Trophoblast cell (in vitro differentiated cells and primary cell): ENCODE data around the gene DISC1.

Experiments
- DNase-seq, 2 donors: peaks; one replicate each; pipeline ENCODE4 v3.0.0-alpha.2; 2016
- H2AFZ ChIP-seq: 2 replicates; pipeline ENCODE4 v1.6.1; 2013; ENCODE audit warnings: low read length, moderate library complexity, mild to moderate bottlenecking; ENCODE audit not compliant: insufficient read depth, poor library complexity
- H2AK5ac ChIP-seq: 2 replicates; pipeline ENCODE4 v1.6.1; 2013; ENCODE audit warnings: mild to moderate bottlenecking, low read length
- H2BK120ac ChIP-seq: 2 replicates; pipeline ENCODE4 v1.6.1; 2013; ENCODE audit warnings: low read length, mild to moderate bottlenecking, moderate library complexity; ENCODE audit not compliant: insufficient read depth, poor library complexity
- H2BK12ac ChIP-seq: 2 replicates; pipeline ENCODE4 v1.6.1; 2013; ENCODE audit warnings: mild to moderate bottlenecking, low read length, moderate library complexity
- H2BK5ac ChIP-seq: 2 replicates; pipeline ENCODE4 v1.6.1; 2013; ENCODE audit warnings: low read length, low read depth, moderate library complexity, mild to moderate bottlenecking; ENCODE audit not compliant: poor library complexity
- H3K14ac ChIP-seq: 2 replicates; pipeline ENCODE4 v1.6.1; 2013; ENCODE audit warnings: mild to moderate bottlenecking, low read length
- H3K18ac ChIP-seq: 2 replicates; pipeline ENCODE4 v1.6.1; 2013; ENCODE audit warnings: mild to moderate bottlenecking, low read length
- H3K23ac ChIP-seq: 2 replicates; pipeline ENCODE4 v1.6.1; 2013; ENCODE audit warnings: low read length
- H3K27ac ChIP-seq: 2 replicates; pipeline ENCODE4 v1.5.1; 2013; ENCODE audit warnings: low read depth, mild to moderate bottlenecking, inconsistent platforms, low read length, moderate library complexity
- H3K27me3 ChIP-seq: 2 replicates; pipeline ENCODE4 v1.6.1; 2013; ENCODE audit warnings: inconsistent platforms, mild to moderate bottlenecking, low read length, moderate library complexity; ENCODE audit not compliant: insufficient read depth
- H3K36me3 ChIP-seq, 2 experiments: 1 replicate in 1 of 2; 2 replicates in 1 of 2; pipeline ENCODE4 v1.6.1; 2013; ENCODE audit warnings: low read length in 2 of 2, mild to moderate bottlenecking in 2 of 2, moderate library complexity in 1 of 2; ENCODE audit not compliant: insufficient read depth in 2 of 2, control insufficient read depth in 1 of 2
- H3K4ac ChIP-seq: 2 replicates; pipeline ENCODE4 v1.6.1; 2013; ENCODE audit warnings: low read depth, mild to moderate bottlenecking, low read length, moderate library complexity
- H3K4me1 ChIP-seq, 2 experiments: 1 replicate in 1 of 2; 2 replicates in 1 of 2; pipeline ENCODE4 v1.6.1; 2013; ENCODE audit warnings: low read length in 2 of 2, mild to moderate bottlenecking in 2 of 2, moderate library complexity in 1 of 2; ENCODE audit not compliant: insufficient read depth in 2 of 2, control insufficient read depth in 1 of 2
- H3K4me2 ChIP-seq: 2 replicates; pipeline ENCODE4 v1.6.1; 2013; ENCODE audit warnings: inconsistent platforms, mild to moderate bottlenecking, low read length, moderate library complexity
- H3K4me3 ChIP-seq: 2 replicates; pipeline ENCODE4 v1.5.1; 2013; ENCODE audit warnings: mild to moderate bottlenecking, low read depth, low read length, inconsistent platforms
- H3K79me1 ChIP-seq: one replicate; pipeline ENCODE4 v1.6.1; 2013; ENCODE audit warnings: low read length
- H3K79me2 ChIP-seq: 2 replicates; pipeline ENCODE4 v1.6.1; 2013; ENCODE audit warnings: low read length, mild to moderate bottlenecking; ENCODE audit not compliant: control insufficient read depth, insufficient read depth, poor library complexity
- H3K9ac ChIP-seq: 2 replicates; pipeline ENCODE4 v1.6.1; 2013; ENCODE audit warnings: mild to moderate bottlenecking, low read length
- H3K9me3 ChIP-seq: 2 replicates; pipeline ENCODE4 v1.6.1; 2013; ENCODE audit warnings: low read depth, mild to moderate bottlenecking, control low read depth, inconsistent platforms, low read length; ENCODE audit not compliant: insufficient read depth
- H4K12ac ChIP-seq: 2 replicates; pipeline ENCODE4 v1.6.1; 2013; ENCODE audit warnings: low read depth, mild to moderate bottlenecking, low read length, moderate library complexity
- H4K8ac ChIP-seq: 2 replicates; pipeline ENCODE4 v1.6.1; 2013; ENCODE audit warnings: low read depth, mild to moderate bottlenecking, low read length, moderate library complexity
- H4K91ac ChIP-seq: one replicate; pipeline ENCODE4 v1.6.1; 2013; ENCODE audit warnings: low read depth, mild to moderate bottlenecking, low read length, moderate library complexity
- WGBS: extraction: QIAGEN DNeasy Blood & Tissue Kit; methylation state at CpG from one replicate; pipeline ENCODE4 v1.1.7; 2013; ENCODE audit warnings: missing lambda C conversion rate; ENCODE audit not compliant: insufficient read length, insufficient coverage; ENCODE audit errors: extremely low coverage; 5-methylcytosine and 5-hydroxymethylcytosine counted together

DISC1 gene

GRCh38 chr1:231950331-231951128 lies 323.9 kb downstream of the DISC1 start:
- Histone ChIP-seq H4K12ac (no peak overlapping the region), H3K79me1 (no peaks in the 10 kb centered on the region), H3K9ac (no peak overlapping the region), H3K18ac (no peak overlapping the region), H2BK12ac (no peak overlapping the region), H3K9me3 (no peaks in the 10 kb centered on the region), H4K91ac (no peak overlapping the region), H2AK5ac (no peak overlapping the region), H4K8ac (no peak overlapping the region), H2BK120ac (no peak overlapping the region), H3K4ac (no peak overlapping the region), H3K14ac (no peak overlapping the region), H3K27me3 (no peaks in the 10 kb centered on the region), H3K36me3 (no peaks in the 10 kb centered on the region), H3K4me3 (no peak overlapping the region), H3K4me2 (no peak overlapping the region), H2AFZ (no peak overlapping the region), H3K4me1 (no peaks in the 10 kb centered on the region), H3K27ac (no peak overlapping the region), H3K79me2 (no peaks in the 10 kb centered on the region), H2BK5ac (no peak overlapping the region), H3K23ac (no peak overlapping the region)
- DNase-seq = no peak
- WGBS = no CpG with 5 or more reads among the region's 6 CpGs

GRCh38 chr1:231951374-231951773 lies 324.8 kb downstream of the DISC1 start:
- no CpG with 5 or more reads among the region's 3 CpGs for WGBS
- Histone ChIP-seq H4K91ac (no peak overlapping the region), H2BK12ac (no peak overlapping the region), H3K18ac (no peak overlapping the region), H3K23ac (no peak overlapping the region), H3K36me3 (no peaks in the 10 kb centered on the region), H4K8ac (no peak overlapping the region), H3K9ac (no peak overlapping the region), H3K4me1 (no peaks in the 10 kb centered on the region), H3K4me2 (no peak overlapping the region), H3K27me3 (no peaks in the 10 kb centered on the region), H3K14ac (no peak overlapping the region), H3K27ac (no peak overlapping the region), H4K12ac (no peak overlapping the region), H2BK120ac (no peak overlapping the region), H2AK5ac (no peak overlapping the region), H3K79me2 (no peaks in the 10 kb centered on the region), H3K9me3 (no peaks in the 10 kb centered on the region), H3K79me1 (no peaks in the 10 kb centered on the region), H3K4me3 (no peak overlapping the region), H3K4ac (no peak overlapping the region), H2AFZ (no peak overlapping the region), H2BK5ac (no peak overlapping the region)
- DNase-seq = no peak

- Histone ChIP-seq H3K4me2 (no peak overlapping the region), H2AFZ (no peak overlapping the region), H3K9me3 (no peaks in the 10 kb centered on the region), H4K12ac (no peak overlapping the region), H4K8ac (no peak overlapping the region), H4K91ac (no peak overlapping the region), H3K36me3 (no peaks in the 10 kb centered on the region), H3K18ac (no peak overlapping the region), H2BK12ac (no peak overlapping the region), H3K4ac (no peak overlapping the region), H3K27me3 (no peaks in the 10 kb centered on the region), H3K14ac (no peak overlapping the region), H3K27ac (no peak overlapping the region), H3K79me2 (no peaks in the 10 kb centered on the region), H3K4me3 (no peak overlapping the region), H3K79me1 (no peaks in the 10 kb centered on the region), H2BK5ac (no peak overlapping the region), H3K9ac (no peak overlapping the region), H3K23ac (no peak overlapping the region), H2BK120ac (no peak overlapping the region), H3K4me1 (no peaks in the 10 kb centered on the region), H2AK5ac (no peak overlapping the region)
- no CpG with 5 or more reads among the region's 1 CpG for WGBS
- no peak for DNase-seq
These were observed 325.6 kb downstream of the DISC1 start for GRCh38 chr1:231952154-231952553.

- Histone ChIP-seq H2BK12ac (no peak overlapping the region), H3K4me3 (no peak overlapping the region), H4K91ac (no peak overlapping the region), H3K4ac (no peak overlapping the region), H4K8ac (no peak overlapping the region), H3K79me2 (no peaks in the 10 kb centered on the region), H3K14ac (no peak overlapping the region), H4K12ac (no peak overlapping the region), H3K4me1 (no peaks in the 10 kb centered on the region), H3K79me1 (no peaks in the 10 kb centered on the region), H2AFZ (no peak overlapping the region), H3K23ac (no peak overlapping the region), H2BK5ac (no peak overlapping the region), H3K4me2 (no peak overlapping the region), H3K27ac (no peak overlapping the region), H3K9me3 (no peaks in the 10 kb centered on the region), H3K18ac (no peak overlapping the region), H3K9ac (no peak overlapping the region), H2BK120ac (no peak overlapping the region), H3K27me3 (no peaks in the 10 kb centered on the region), H2AK5ac (no peak overlapping the region), H3K36me3 (no peaks in the 10 kb centered on the region)
- DNase-seq = no peak
- no CpG with 5 or more reads among the region's 6 CpGs for WGBS
These were observed 327.1 kb downstream of the DISC1 start for GRCh38 chr1:231953660-231954059.
